Retinal pigment epithelial cell (primary cell): Measurements from ENCODE around the gene KRT72.

ENCODE experiments used
- DNase-seq: peaks from one replicate; pipeline ENCODE4 v3.0.0-alpha.2; 2010; ENCODE audit warnings: low read depth
- H3K4me3 ChIP-seq: 2 replicates; pipeline ENCODE4 v1.5.1; 2011; ENCODE audit warnings: mild to moderate bottlenecking, low read length, control low read depth, moderate library complexity
- CTCF ChIP-seq: conservative IDR thresholded peaks from 2 replicates; pipeline ENCODE4 v1.5.1; 2011; ENCODE audit warnings: low read depth, low read length, control low read depth, inconsistent platforms

The KRT72 gene

GRCh38 chr12:52607314-52607713, 6.1 kb upstream of the KRT72 start:
- no peak for TF ChIP-seq CTCF
- DNase-seq: no peak
- H3K4me3 ChIP-seq: no peak overlapping the region

GRCh38 chr12:52606581-52607218, 5.4 kb upstream of the KRT72 start:
- no peak for TF ChIP-seq CTCF
- DNase-seq: no peak
- no peak overlapping the region for H3K4me3 ChIP-seq

GRCh38 chr12:52606096-52606495, 4.8 kb upstream of the KRT72 start:
- DNase-seq: no peak
- H3K4me3 ChIP-seq: no peak overlapping the region
- no peak for TF ChIP-seq CTCF

GRCh38 chr12:52605542-52605941, 4.3 kb upstream of the KRT72 start:
- TF ChIP-seq CTCF: no peak
- no peak for DNase-seq
- no peak overlapping the region for H3K4me3 ChIP-seq

- H3K4me3 ChIP-seq: no peak overlapping the region
- no peak for TF ChIP-seq CTCF
- no peak for DNase-seq
Observed at GRCh38 chr12:52604859-52605258, 3.6 kb upstream of the KRT72 start.

GRCh38 chr12:52603314-52603713, 2.1 kb upstream of the KRT72 start:
- no peak overlapping the region for H3K4me3 ChIP-seq
- no peak for DNase-seq
- no peak for TF ChIP-seq CTCF

GRCh38 chr12:52602552-52602951, 1.3 kb upstream of the KRT72 start:
- TF ChIP-seq CTCF: no peak
- H3K4me3 ChIP-seq: no peak overlapping the region
- DNase-seq: no peak
